ENCODE data around the gene PCBP4.

Gene PCBP4

DNA sequence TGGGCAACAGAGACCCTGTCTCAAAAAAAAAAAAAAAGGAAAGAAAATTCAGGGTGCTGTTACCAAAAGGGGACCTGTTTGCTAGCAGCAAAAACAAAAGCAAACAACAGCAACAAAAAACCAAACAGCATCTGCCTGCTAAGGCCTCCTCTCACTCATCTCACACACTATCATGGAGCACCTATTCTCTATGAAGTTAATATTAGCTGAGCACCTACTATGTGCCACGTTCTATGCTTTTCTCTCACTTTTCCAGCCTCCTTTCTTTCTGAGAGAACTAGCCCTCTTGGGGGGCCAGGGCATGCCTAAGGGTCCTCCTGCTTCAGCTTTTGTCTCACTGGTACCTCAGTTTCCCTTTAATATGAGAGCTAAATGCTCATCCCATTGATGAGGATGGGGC is 12.5 kb downstream of the PCBP4 start:
- no peak for DNase-seq

- no peak for DNase-seq
Measured at GRCh38 chr3:51954105-51954504, 13.1 kb downstream of the PCBP4 start.

GRCh38 chr3:51953445-51953844 is 13.8 kb downstream of the PCBP4 start:
- DNase-seq: no peak

- no peak for DNase-seq
Measured at GRCh38 chr3:51950899-51951298, 16.4 kb downstream of the PCBP4 start.

- no peak for DNase-seq
Measured at GRCh38 chr3:51949121-51949520, 18.1 kb downstream of the PCBP4 start.

GRCh38 chr3:51948016-51948580 is 19.2 kb downstream of the PCBP4 start:
- DNase-seq: no peak

DNA sequence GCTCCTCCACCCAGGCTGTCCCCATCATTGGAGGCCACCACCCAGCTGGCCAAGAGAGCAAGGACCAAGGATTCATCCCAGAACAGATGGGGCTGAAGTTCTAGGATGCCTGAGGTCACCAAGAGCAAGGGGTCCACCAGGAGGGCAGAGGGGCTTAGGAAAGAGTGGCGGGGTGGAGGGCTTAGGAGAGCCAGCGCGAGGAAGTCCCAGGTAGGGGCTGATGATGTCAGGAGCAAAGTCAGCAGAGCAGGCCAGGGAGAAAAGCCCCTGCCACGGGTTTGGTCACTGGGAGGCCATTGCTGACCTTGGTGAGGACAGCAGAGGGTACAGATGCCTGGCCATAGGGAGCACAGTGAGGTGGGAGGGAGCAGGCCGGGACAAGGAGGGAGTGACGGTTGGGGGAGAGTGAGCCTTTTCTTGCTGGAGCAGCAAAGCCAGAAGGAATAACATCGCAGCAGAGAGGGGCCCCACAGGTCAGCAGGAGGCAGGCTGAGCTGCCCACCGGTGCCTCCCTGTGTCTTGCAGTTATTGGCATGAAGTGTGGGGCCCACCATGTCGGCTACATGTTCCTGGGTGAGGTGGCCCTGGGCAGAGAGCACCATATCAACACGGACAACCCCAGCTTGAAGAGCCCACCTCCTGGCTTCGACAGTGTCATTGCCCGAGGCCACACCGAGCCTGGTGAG is 19.9 kb downstream of the PCBP4 start:
- DNase-seq: no peak

DNA sequence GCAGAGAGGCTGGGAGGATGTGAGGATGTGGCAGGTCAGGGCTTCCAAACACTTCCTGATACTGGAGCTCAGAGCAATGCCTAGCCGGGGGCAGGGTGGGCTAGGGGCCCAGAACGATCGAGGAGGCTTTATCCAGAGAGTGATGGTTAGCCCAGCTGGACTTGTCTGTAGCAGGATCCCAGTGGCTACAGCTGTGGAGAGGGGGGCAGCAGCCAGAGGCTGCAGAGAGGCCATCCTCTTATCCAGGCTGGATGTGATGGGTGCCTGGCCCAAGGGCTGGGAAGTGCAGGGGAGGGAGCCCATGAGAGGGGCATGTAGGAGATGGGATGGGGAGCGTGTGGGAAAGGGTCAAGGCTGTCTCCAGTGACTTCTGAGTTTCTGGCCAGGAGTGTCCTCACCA is 20.5 kb downstream of the PCBP4 start:
- no peak for DNase-seq

DNA sequence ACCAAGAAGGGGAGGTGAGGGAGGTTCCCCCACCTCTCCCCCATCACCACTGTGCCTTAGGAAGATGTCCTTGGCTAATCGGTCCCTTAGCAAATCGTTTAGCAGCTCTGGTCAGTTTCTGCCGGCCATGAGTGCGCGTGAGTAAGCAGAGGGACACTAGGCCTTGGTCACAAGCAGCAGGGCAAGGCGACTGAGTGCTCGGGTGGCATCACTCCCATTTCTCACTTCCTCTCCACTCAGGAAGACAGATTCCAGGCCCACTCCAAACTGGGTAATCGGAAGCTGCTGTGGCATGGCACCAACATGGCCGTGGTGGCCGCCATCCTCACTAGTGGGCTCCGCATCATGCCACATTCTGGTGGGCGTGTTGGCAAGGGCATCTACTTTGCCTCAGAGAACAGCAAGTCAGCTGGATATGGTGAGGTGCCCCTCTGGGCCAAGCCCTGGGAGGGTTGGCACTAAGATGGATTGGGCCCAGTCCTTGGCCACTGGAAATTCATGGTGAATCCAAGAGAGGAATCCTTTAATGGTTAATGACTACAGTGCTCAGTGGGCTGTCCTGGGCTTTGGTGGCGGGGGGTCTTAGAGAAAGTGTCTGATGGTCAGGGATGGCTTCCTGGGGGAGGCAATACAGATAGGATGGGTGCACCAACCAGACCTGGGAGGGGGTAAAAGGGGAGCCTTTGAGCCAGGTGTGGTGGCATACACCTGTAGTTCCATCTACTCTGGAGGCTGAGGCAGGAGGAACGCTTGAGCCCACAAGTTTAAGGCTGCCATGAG is 21.1 kb downstream of the PCBP4 start:
- DNase-seq: no peak

GRCh38 chr3:51945031-51945840 is 22.0 kb downstream of the PCBP4 start:
- DNase-seq: no peak

GRCh38 chr3:51944451-51945021 is 22.7 kb downstream of the PCBP4 start:
- DNase-seq: no peak

GRCh38 chr3:51943451-51944391 is 23.5 kb downstream of the PCBP4 start:
- no peak for DNase-seq

GRCh38 chr3:51942603-51943450 is 24.4 kb downstream of the PCBP4 start:
- DNase-seq: peak in 1 of 2 donors; percentile 16

GRCh38 chr3:51941798-51942602 is 25.3 kb downstream of the PCBP4 start, which contains the start of the genes PARP3 and RRP9:
PARP3 (plus strand) TSS chr3:51942363; CDS start chr3:51943356, 993 bp downstream.
RRP9 (minus strand) TSS chr3:51941904; CDS start chr3:51941867, 37 bp downstream.
- peak; percentile 89 to 99 for DNase-seq

- DNase-seq: no peak
Measured at GRCh38 chr3:51941463-51941797, 25.8 kb downstream of the PCBP4 start.

- no peak for DNase-seq
Measured at GRCh38 chr3:51940648-51941462, 26.4 kb downstream of the PCBP4 start.

DNA sequence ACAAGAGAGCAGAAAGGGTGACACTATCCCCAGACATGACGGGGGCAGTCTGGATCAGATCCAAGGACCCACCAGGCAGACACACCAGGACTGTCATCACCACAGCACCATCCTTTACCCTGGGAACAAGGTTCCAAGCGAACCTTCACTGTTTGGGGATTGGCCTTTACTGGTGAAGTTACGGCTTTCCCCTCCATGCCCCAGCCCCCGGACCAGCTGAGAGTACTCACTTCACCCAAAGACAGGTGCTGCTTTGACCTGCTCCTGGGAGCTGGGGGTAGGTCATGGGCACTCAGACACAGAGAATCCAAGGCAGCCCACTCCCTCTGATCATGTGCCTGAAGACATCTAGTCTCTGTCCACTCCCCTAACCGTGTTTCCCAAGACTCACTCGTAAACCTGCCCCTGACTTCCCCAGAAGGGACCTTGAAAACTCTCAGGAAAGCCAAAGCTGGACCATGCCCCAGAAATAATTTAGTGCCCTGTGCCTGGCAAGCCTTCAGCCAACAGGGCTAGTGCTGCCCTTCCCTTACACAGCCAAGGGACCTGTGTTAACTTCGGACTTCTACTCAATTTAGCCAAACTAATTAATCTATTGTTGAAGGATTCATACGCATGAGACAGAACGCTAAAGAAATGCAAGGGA is 28.4 kb downstream of the PCBP4 start:
- DNase-seq: no peak

All from bone marrow (tissue), 2 donors.